ENCODE measurements around the gene SLC22A12. TPM values are rescaled to one million over a fixed set of nuclear protein-coding genes. Genes with fewer than 3 reads are reported as not detected.

Gene SLC22A12
- total RNA-seq, 2 experiments from 2014 or later: not detected

DNA sequence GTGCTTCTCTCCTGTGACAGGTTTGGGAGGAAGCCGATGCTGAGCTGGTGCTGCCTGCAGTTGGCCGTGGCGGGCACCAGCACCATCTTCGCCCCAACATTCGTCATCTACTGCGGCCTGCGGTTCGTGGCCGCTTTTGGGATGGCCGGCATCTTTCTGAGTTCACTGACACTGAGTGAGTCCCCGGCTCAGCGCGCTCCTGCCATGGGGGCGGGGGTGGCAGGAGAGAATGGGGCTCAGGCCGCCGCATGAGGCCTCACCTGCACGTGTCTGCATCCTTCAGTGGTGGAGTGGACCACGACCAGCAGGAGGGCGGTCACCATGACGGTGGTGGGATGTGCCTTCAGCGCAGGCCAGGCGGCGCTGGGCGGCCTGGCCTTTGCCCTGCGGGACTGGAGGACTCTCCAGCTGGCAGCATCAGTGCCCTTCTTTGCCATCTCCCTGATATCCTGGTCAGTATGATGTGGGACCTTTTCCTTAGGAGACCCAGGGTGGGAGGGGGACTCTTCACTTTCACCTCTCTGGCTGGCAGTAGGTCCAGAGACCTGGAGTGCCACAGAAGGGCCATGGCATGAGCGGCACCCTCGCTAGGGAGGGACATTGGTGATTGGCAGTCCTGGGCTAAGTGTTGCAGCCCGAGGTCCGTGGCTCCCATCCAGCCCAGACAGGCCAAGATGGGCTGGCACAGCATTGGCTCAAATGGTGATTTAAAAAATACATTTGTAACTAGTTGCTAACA lies 28.9 kb upstream of the SLC22A12 start:
- CTCF ChIA-PET: no interaction called here
- POLR2A ChIA-PET: no interaction called here

DNA sequence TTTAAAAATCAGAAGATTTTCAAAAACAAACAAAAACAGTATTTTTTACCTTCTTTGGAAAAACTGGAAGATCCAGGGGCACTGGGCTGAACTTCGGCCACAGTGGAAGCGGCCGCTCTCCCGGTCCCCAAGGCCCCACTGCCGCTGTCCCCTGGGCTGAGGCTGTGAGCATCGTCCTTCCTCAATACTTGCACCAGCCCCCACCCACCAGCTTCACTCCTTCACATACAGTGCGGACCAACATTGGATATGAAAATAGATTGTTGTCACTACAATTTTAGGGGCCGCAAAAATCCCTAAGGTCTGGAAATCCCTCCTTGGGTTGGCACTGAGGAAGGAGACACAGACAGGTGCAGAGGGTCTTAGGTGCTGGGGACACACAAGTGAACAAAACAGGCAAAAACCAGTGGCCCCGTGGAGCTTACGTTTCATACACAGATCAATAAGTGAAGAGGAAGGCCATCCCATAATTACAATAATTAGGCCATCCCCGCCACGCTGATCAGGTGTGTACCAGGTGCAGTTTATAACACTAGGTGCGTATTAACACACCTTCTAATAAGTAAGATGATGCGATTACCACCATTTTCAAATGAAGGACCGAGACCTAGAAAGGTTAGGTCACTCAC lies 28.2 kb upstream of the SLC22A12 start:
- POLR2A ChIA-PET: no interaction called here
- CTCF ChIA-PET: no interaction called here

DNA sequence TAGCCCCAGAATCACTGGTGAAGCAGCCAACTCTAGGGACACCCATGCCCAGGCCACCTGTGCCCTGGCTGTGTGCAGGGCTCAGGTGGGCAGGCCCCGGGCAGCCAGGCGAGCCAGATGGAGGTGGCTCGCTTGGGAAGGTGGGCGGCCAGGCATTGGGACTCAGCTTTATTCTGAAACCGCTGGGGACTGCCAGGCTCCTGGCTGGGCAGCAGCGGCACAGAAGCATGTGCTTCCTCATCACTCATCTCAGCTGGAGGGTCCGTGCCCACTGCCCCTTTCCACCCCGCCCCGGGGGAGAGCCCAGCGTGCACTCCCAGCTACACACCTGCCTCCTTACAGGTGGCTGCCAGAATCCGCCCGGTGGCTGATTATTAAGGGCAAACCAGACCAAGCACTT lies 27.1 kb upstream of the SLC22A12 start:
- ChIA-PET POLR2A (no interaction called here), CTCF (interaction anchor here (0.6 kb wide), 1 partner anchor 658 kb away, joined by 7 read pairs; no protein-coding TSS in a partner anchor)

DNA sequence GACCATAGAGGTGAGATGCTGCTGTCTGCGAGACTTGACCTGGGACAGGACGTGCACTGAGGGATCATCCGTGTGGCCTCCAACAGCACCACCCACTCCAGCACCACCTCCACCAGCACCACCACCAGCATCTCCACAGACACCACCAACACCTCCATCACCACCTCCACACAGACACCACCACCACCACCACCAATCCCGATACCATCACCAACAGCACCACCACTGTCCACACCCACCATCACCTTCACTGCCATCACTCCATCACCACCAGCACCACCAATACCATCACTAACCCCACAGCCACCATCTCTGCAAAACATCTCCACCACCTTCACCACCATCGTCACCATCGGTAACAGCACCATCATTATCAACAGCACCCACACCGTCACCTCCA lies 26.6 kb upstream of the SLC22A12 start:
- CTCF ChIA-PET: interaction anchor here (0.6 kb wide), 1 partner anchor 658 kb away, joined by 7 read pairs; no protein-coding TSS in a partner anchor
- POLR2A ChIA-PET: no interaction called here

DNA sequence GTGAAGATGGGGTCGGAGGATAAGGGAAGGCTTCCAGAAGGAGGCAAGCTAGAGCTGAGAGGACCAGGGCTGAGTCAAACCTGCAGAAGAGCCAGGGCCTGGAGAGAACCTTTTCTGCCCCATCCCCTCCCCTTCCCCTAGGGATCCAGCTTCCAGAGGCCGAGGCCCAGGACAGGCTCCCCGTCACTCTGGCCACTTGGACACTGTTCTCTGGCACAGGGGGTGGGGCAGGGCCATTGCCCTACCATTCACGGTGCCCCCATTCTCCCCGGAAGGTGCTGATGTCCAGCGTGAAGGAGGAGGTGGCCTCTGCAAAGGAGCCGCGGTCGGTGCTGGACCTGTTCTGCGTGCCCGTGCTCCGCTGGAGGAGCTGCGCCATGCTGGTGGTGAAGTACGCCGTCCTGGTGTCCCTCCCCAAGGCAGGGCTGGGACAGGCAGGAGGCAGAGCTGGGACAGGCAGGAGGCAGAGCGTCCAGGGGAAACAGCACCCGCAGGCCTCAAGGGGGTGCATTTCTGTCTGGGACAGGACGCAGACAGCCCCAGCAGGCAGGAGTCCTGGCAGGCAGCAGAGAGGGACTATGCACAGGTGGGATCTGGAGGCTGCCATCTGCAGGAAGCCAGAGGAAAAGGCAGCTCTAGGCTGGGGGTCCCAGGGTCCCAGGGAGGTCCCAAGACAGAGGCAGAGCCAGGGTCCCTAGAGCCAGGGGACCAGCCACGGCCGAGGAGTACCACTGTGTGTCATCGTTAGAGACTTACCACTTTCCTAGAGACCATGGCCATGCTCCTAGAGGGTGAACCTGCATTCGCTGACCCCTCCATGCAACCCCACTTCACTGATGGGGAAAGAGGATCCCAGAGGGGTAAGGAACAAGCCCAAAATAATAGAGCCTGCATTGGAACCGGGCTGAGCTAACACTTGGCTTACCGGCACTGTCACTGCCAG lies 25.8 kb upstream of the SLC22A12 start:
- ChIA-PET CTCF (no interaction called here), POLR2A (no interaction called here)

DNA sequence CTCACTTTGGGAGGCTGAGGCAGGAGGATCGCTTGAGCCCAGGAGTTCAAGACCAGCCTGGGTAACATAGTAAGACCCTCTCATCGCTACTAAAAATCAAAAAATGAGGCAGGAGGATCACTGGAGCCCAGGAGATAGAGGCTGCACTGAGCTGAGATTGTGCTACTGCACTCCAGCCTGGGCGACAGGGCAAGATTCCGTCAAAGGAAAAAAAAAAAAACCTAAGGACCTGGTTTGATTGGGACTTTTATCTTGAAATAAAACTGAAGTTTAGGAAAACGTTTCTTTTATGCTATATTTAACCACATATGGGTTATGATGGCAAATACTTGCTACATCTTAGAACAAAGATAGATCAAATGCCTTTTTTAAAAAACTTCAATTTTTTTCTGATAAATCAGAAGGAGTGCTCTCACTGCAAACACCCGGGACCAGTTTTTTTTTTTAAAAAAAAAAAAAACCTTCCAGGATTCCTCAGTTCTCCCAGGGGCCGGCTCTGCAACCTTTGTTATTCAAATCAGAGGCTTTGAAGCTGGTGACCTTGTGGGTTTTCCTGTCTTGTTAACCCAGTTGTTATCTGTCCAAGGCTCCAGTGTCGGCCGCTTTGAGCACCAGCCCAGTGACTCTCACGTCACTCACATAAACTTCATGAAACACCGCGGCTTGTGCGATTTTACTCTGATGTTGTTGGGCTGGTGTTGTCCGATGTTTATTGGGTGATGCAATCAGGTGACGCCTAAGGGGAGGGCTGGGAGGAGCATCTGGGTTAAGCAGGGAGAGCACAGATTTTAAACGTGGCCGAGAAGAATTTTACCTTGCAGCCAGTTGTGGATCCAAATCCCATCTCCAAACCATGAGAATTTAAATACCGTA lies 24.7 kb upstream of the SLC22A12 start:
- ChIA-PET CTCF (no interaction called here), POLR2A (no interaction called here)

DNA sequence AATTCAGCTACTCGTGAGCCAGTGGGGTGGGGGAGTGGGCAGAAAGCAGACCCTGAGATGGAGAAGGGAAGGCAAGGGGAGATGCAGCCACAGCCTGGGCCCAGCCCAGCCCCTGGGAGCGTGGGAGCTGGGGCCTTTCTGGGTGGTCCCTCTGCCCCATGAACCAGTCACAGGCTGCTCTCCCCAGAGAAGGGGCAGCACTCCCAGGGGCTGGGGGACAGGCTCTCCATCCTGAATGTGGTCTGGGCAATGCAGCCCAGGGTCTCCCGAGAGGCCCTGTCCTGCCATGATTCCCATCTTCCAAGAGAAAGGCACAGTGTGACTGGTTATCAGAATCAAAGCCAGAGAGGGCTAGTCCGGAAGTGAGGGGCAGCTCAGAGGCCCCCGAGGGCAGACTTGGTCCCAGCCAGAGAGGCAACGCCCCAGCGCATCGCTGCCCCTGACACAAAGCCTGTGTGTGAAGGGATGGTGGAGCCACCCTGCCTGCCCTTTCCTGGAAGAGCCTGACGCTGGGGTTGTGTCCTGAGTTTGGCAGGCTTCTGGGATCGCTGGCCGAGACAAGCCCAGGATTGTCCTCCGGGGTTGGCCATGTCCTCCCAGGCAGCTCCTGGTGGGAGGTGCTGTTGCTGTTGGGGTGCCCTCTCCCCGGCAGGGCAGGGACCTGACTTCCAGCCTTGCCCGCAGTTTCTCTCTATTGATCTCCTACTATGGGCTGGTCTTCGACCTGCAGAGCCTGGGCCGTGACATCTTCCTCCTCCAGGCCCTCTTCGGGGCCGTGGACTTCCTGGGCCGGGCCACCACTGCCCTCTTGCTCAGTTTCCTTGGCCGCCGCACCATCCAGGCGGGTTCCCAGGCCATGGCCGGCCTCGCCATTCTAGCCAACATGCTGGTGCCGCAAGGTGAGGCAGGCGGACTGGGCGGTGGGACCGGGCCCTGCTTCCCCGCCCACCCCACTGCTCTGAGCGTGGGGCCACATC lies 23.8 kb upstream of the SLC22A12 start:
- POLR2A ChIA-PET: no interaction called here
- CTCF ChIA-PET: no interaction called here

DNA sequence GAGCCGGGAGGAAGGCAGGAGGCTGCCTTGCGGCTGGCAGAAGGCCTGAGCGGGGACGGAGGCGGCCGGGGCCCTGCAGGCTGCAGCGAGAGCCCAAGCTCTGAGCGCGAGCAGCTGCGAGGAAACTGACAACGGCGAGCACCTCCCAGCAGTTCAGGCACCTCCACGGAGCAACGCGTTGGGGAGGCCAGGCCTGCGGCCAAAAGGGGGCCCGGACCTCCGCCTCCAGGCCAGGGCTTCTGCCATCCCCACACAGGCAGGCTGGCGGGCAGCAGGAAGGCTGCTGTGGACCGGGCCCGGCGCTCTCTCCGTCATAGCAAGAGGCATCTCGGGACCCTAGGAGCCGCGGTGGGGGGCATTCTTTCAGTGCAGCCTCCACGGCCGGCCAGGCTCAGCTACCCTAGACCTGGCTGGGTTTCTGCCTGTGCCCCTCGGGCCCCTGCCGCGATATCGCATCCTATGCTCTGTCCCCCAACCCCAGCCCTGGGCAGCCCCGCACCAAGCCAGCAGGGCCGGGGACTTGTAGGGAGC lies 22.9 kb upstream of the SLC22A12 start:
- CTCF ChIA-PET: no interaction called here
- POLR2A ChIA-PET: no interaction called here

DNA sequence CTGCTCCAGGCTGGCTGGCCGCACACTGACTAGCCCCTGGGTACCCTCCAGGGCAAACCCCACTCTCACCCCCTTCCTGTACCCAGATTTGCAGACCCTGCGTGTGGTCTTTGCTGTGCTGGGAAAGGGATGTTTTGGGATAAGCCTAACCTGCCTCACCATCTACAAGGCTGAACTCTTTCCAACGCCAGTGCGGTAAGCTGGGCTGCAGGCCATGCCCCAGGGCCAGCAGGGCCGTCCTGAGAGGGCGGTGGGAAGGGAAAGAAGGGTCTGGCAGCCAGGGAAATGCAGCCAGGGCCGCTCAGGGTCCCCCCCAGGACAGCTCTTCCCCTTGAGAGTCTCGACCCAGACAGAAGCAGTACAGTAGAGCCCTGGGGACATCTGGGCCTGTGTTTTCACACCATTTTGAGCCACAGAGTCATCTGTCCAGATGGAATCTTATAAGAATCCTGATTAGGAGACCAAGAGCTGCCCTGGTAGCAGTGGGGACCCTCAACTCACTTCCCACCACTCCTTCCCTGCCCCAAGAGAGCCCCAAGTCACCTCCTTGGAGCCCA lies 22.4 kb upstream of the SLC22A12 start:
- CTCF ChIA-PET: no interaction called here
- POLR2A ChIA-PET: no interaction called here

DNA sequence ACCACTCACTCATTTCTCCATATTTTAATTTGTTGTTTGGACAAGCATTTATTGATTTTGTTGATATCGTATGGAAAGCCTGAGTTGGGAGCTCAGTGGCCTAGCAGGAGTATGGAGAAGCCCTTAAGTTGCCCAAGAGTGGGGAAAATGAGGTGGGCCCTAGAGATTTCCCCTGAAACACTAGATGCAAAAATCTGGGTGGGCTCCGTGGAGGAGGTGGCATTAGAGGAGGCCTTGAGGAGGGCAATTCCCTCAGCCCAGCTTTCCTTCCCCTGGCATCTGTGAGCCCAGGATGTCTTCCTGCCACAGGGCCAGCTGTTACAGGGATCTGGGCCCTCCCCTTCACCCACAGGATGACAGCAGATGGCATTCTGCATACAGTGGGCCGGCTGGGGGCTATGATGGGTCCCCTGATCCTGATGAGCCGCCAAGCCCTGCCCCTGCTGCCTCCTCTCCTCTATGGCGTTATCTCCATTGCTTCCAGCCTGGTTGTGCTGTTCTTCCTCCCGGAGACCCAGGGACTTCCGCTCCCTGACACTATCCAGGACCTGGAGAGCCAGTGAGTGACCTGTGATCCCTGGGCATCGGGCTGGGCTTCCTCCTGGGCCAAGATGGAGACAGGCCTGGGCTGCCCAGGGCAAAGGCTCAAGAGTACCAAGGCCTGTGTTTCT lies 21.6 kb upstream of the SLC22A12 start:
- POLR2A ChIA-PET: no interaction called here
- CTCF ChIA-PET: no interaction called here

DNA sequence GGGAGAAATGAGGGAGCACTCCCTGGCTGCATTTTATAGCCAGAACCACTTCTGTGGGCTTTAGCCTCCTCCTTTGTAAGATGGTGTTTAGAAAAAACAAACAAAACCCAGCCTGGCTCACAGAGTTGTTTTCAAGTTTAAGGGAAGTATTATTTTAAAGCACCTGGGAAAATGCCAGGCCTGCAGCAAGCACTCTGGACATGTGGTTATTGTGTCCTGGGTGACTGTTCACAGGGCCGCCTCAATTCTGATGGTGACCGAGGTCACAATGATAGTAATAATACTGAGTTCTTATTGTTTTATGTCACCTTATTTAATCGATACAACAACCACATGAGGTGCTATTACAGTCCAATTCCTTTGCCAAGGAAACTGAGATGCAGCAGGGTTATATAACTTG lies 20.7 kb upstream of the SLC22A12 start:
- ChIA-PET POLR2A (no interaction called here), CTCF (no interaction called here)

DNA sequence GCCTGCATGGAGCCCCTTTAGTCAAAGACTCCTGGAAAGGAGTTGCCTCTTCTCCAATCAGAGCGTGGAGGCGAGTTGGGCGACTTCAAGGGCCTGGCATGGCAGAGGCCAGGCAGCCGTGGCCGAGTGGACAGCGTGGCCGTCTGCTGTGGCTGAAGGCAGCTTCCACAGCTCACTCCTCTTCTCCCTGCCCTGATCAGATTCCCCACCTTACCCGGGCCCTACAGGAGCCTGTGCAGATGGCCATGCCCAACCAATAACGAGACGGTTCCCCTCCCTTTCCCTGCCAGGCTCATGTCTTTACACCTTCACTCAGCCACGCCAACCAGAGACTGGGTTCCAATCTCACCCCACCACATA lies 20.0 kb upstream of the SLC22A12 start:
- ChIA-PET CTCF (no interaction called here), POLR2A (no interaction called here)

DNA sequence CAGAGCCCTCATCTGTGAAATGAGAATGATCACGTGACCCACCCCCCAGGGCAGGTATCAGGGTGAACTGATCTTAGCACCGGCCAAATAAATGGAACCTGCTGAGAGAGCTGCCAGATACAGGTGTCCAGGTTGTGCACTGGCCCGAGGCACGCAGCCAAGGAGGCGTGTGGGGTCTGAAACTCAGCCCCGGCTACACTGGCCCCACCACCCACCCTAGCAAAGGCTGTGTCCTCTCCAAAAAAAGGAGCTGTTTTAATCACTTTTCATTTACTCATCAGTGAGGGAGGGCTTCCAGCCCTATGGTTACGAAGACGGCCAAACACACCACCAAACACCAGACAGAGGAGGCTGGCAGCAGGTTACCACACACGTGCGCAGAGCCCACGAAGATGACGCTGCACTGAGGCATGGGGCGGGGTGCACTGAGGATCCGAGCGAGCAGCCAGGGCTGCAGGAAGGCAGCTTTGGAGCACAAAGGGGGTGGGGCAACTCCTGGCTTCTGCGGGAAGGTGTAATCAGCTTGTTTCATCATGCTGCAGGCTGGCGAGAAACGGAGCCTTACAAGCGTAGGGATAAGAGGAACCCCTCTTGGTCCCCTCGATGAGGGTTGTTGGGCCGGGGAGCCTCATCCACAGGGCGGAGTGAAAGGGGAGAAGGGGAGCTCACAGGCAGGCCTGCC lies 19.5 kb upstream of the SLC22A12 start:
- POLR2A ChIA-PET: no interaction called here
- CTCF ChIA-PET: no interaction called here

DNA sequence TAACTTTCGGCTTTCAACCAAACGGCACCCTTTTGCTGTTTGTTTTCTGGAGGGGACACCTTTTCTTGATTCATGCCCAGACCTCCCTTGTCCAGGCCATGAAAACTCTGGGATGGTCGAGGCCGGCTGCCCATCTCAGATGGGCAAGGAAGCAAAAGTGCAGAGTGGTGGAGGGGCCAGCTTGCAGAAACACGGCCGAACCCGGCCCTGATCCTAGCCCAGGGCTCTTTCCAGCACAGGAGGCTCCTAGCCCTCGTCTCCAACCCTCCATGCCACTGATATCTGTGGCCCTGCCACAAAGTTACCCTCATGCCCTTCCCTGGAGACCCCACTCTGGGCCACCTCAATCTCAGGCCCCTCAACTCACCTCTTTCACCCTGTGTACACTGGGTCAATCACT lies 18.9 kb upstream of the SLC22A12 start:
- CTCF ChIA-PET: no interaction called here

DNA sequence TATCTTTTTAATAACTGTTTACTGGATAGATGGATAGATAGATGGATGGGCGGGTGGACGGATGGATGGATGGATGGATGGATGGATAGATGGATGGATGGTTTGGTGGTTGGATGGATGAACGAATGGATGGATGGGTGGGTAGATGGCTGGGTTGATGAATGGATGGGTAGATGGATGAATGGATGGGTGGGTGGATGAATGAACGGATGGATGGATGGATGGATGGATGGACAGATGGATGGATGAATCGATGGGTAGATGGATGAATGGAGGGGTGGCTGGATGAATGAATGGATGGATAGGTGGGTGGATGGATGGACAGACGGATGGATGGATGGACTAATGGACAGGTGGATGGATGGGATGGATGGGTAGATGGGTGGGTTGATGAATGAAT lies 13.8 kb upstream of the SLC22A12 start:
- CTCF ChIA-PET: no interaction called here
- POLR2A ChIA-PET: no interaction called here

More for the DNA sequence above, 18.9 kb upstream of the SLC22A12 start:
- POLR2A ChIA-PET: no interaction called here

DNA sequence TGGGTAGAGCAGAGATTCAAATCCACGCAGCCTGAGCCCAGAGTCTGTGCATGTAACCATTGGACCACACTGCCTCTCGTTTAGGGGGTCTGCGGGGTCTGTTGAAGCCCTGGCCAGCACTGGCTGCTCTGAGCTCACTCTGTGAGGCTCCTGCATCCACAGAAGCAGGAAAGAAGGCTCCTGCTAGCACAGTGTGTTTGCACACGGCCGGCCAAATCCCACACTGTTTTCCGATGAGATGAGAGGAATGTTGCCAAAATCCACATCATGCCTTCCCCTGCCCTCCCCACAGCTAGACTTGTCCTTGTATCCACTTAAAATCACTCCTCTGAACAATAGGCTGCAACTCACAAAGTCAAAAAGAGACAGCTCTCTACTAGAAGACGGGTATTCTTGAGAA lies 10.6 kb upstream of the SLC22A12 start:
- ChIA-PET CTCF (no interaction called here), POLR2A (no interaction called here)

DNA sequence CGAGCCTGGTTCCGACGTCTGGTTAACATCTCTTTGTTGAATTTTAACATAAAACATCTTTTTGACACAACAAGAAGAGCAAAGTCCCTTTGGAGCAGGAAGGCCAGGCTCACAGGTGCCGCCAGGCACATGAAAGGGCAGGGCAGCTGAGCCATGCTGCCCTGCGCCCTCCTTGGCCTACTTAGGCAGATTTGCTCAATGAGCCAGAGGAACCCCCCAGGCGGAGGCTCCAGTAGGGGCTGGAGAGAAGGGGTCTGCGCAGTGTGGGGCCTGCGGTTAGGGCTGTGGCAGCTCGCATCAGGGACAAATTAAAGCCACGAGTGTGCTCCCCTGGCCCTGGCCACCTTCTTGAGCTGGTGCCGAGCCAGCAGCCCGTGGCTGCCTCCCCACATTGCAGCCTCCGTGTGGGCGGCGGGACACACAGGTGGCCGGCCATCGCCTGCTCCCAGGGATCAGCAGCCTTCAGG lies 9.9 kb upstream of the SLC22A12 start:
- ChIA-PET CTCF (no interaction called here), POLR2A (no interaction called here)

Measured in activated CD8-positive, alpha-beta memory T cell treated with anti-CD3 and anti-CD28 coated beads for 36 hours (primary cell).